HEK293T (cell line): ENCODE data around the gene PTMA.

Experiments used
- CTCF ChIA-PET: fragments of 350-600 bp; formaldehyde crosslinking; extraction: SDS; loops from one replicate; lab custom pipeline; 2021; ENCODE audit warnings: antibody characterized with exemption, inconsistent platforms; lab: Yijun Ruan, JAX
- POLR2A ChIA-PET: fragments of 350-600 bp; formaldehyde crosslinking; extraction: SDS; loops from one replicate; lab custom pipeline; 2020; ENCODE audit warnings: antibody characterized with exemption, inconsistent platforms; lab: Yijun Ruan, JAX
- DNase-seq: peaks from one replicate; pipeline ENCODE4 v3.0.0; 2012; ENCODE audit warnings: mixed read lengths; ENCODE audit errors: extremely low spot score
- ARNT ChIP-seq: fragments of 450-650 bp; IDR thresholded peaks from 2 replicates; pipeline ENCODE4 v1.6.1; 2017; ENCODE audit warnings: mild to moderate bottlenecking
- BHLHE40 ChIP-seq: fragments of 450-650 bp; IDR thresholded peaks from 2 replicates; pipeline ENCODE4 v1.6.1; 2016; ENCODE audit warnings: mild to moderate bottlenecking, moderate library complexity, borderline replicate concordance
- CTBP1 ChIP-seq: fragments of 450-650 bp; IDR thresholded peaks from 2 replicates; pipeline ENCODE4 v1.6.1; 2016; ENCODE audit warnings: borderline replicate concordance
- ELF4 ChIP-seq: fragments of 450-650 bp; IDR thresholded peaks from 2 replicates; pipeline ENCODE4 v1.6.1; 2017; ENCODE audit warnings: antibody characterized with exemption
- FOXA1 ChIP-seq: fragments of 450-650 bp; IDR thresholded peaks from 2 replicates; pipeline ENCODE4 v1.6.1; 2016; ENCODE audit warnings: mild to moderate bottlenecking
- FOXK2 ChIP-seq: fragments of 450-650 bp; IDR thresholded peaks from 2 replicates; pipeline ENCODE4 v1.6.1; 2016; ENCODE audit warnings: mild to moderate bottlenecking
- FOXM1 ChIP-seq: fragments of 450-650 bp; IDR thresholded peaks from 2 replicates; pipeline ENCODE4 v1.6.1; 2017; ENCODE audit warnings: mild to moderate bottlenecking, borderline replicate concordance
- HDGF ChIP-seq: fragments of 450-650 bp; IDR thresholded peaks from 2 replicates; pipeline ENCODE4 v1.6.1; 2017; ENCODE audit warnings: antibody characterized with exemption, borderline replicate concordance
- L3MBTL2 ChIP-seq: fragments of 450-650 bp; conservative IDR thresholded peaks from 2 replicates; pipeline ENCODE4 v1.6.1; 2016; ENCODE audit warnings: mild to moderate bottlenecking
- LEF1 ChIP-seq: fragments of 450-650 bp; IDR thresholded peaks from 2 replicates; pipeline ENCODE4 v1.6.1; 2017; ENCODE audit warnings: mild to moderate bottlenecking, borderline replicate concordance
- NFRKB ChIP-seq: fragments of 450-650 bp; IDR thresholded peaks from 2 replicates; pipeline ENCODE4 v1.6.1; 2016; ENCODE audit warnings: mild to moderate bottlenecking, moderate library complexity
- SP1 ChIP-seq: fragments of 450-650 bp; IDR thresholded peaks from 2 replicates; pipeline ENCODE4 v1.6.1; 2017
- SUZ12 ChIP-seq: fragments of 450-650 bp; IDR thresholded peaks from 2 replicates; pipeline ENCODE4 v1.6.1; 2016; ENCODE audit warnings: mild to moderate bottlenecking
- TARDBP ChIP-seq: fragments of 450-650 bp; IDR thresholded peaks from 2 replicates; pipeline ENCODE4 v1.6.1; 2016
- ZNF384 ChIP-seq: fragments of 450-650 bp; IDR thresholded peaks from 2 replicates; pipeline ENCODE4 v1.6.1; 2016
- TF ChIP-seq, protein P1 (sequence below): fragments of 450-650 bp; IDR thresholded peaks from 2 replicates; pipeline ENCODE4 v1.6.1; 2016

PTMA gene

DNA sequence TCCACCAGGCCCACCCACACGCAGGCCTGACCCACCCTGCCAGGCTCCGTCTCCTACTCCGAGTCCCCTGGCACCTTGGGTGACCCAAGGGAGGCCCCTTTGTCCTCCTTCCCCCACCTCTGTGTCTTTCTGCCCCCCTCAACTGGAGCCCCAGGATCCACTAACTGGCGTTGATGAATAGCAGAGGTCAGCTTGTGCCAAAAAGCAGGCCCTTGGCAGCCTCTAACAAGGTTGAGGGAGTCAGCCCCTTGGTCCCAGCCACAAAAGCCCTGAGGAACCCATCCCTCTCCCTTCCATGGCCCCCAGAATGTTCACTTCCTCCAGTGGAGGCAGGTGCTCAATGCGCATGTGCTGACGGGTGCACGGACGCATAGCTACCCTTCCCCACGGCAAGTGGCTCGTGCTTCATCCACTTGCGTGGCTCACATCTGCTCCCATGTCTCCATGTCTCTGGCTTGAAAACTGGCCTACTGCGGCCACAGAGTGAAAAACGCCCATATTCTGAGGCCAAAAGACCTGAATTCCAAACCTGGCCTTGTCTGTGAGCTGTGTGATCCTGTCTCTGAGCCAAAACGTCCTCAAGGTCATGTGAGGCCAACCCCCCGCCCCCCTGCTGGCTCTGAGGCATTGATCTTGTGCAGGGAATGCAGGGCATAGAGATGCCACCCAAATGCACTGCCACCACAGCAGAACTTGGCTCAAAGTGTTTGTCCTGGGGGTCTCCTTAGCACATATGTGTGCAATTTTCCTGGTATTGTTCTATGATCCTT lies 19.0 kb upstream of the PTMA start:
- CTCF ChIA-PET, result interaction anchor here (1.0 to 4.1 kb wide), 3 partner anchors 11 to 25 kb away, joined by 3 to 30 read pairs (median 4); no protein-coding TSS in a partner anchor
- DNase-seq, result no peak
- TF ChIP-seq LEF1, result no peak
- no peak for TF ChIP-seq BHLHE40
- TF ChIP-seq SUZ12, result no peak
- no peak for TF ChIP-seq ARNT
- TF ChIP-seq FOXA1, result no peak
- TF ChIP-seq HDGF, result no peak
- no peak for TF ChIP-seq NFRKB
- TF ChIP-seq SP1, result no peak
- no peak for TF ChIP-seq TARDBP
- TF ChIP-seq, protein P1, sequence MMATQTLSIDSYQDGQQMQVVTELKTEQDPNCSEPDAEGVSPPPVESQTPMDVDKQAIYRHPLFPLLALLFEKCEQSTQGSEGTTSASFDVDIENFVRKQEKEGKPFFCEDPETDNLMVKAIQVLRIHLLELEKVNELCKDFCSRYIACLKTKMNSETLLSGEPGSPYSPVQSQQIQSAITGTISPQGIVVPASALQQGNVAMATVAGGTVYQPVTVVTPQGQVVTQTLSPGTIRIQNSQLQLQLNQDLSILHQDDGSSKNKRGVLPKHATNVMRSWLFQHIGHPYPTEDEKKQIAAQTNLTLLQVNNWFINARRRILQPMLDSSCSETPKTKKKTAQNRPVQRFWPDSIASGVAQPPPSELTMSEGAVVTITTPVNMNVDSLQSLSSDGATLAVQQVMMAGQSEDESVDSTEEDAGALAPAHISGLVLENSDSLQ, result no peak
- no peak for TF ChIP-seq CTBP1
- no peak for TF ChIP-seq FOXM1
- no peak for TF ChIP-seq ZNF384
- no peak for TF ChIP-seq ELF4
- no peak for TF ChIP-seq L3MBTL2
- POLR2A ChIA-PET, result interaction anchor here (17.6 kb wide), 1 partner anchor 16 kb away, joined by 186 read pairs; the partner anchor contains the start of gene PTMA

DNA sequence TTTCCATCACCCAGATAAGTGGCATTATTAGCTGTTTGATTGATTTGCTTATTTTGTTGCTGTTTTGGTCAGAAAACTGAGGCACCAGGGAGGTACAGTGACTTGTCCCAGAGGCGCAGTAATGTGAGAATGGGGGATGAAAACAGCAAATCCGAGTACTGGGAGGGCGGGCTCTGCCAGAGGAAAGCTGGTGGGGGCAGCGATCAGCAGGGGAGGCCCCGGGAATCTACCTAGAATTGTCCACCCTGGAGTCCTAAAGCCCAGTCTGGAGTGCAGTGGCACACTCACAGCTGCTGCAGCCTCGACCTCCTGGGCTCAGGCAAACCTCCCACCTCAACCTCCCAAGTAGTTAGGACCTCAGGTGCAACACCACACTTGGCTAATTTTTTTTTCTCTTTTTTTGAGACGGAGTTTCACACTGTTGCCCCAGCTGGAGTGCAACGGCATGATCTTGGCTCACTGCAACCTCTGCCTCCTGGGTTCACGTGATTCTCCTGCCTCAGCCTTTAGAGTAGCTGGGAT lies 17.0 kb upstream of the PTMA start:
- POLR2A ChIA-PET, result interaction anchor here (1.3 to 17.6 kb wide), 2 partner anchors 13 to 23 kb away, joined by 3 to 186 read pairs; partner anchors contain the start of gene PTMA
- DNase-seq, result no peak
- CTCF ChIA-PET, result interaction anchor here (1.2 kb wide), 1 partner anchor 14 kb away, joined by 3 read pairs; no protein-coding TSS in a partner anchor
- TF ChIP-seq FOXK2, result no peak
- no peak for TF ChIP-seq LEF1
- TF ChIP-seq L3MBTL2, result no peak
- no peak for TF ChIP-seq CTBP1
- no peak for TF ChIP-seq TARDBP
- no peak for TF ChIP-seq SP1
- no peak for TF ChIP-seq SUZ12
- no peak for TF ChIP-seq BHLHE40
- TF ChIP-seq ZNF384, result no peak
- TF ChIP-seq, protein P1, result no peak
- TF ChIP-seq ARNT, result no peak
- no peak for TF ChIP-seq FOXA1
- no peak for TF ChIP-seq FOXM1
- TF ChIP-seq NFRKB, result no peak
- TF ChIP-seq HDGF, result no peak
- TF ChIP-seq ELF4, result no peak

DNA sequence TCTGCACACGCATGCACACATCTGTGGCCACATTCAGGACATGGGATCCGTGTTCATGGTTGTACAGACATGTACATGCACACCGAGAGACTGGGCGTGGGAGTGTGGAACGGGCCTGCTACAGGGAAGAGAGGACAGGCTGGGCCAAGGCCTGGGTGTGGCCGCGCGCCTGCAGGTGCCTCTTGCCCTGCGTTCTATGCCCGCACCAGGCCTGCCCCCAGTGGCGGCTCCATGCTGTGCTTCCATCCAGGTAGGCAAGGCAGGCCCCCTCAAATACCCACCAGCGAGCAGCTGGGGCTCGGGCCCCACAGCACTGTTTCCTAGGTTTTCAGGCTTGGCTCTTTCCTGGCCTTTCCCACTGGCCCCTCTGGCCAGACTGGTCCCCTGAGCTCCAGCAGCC lies 15.5 kb upstream of the PTMA start:
- no peak for DNase-seq
- ChIA-PET CTCF (interaction anchor here (0.8 to 1.2 kb wide), 3 partner anchors 12 to 20 kb away, joined by 3 to 4 read pairs (median 3); no protein-coding TSS in a partner anchor), POLR2A (interaction anchor here (17.6 kb wide), 1 partner anchor 12 kb away, joined by 186 read pairs; the partner anchor contains the start of gene PTMA)
- no peak for TF ChIP-seq HDGF
- TF ChIP-seq BHLHE40, result no peak
- TF ChIP-seq, protein P1, result no peak
- no peak for TF ChIP-seq NFRKB
- no peak for TF ChIP-seq ELF4
- TF ChIP-seq L3MBTL2, result no peak
- no peak for TF ChIP-seq TARDBP
- TF ChIP-seq ARNT, result no peak
- no peak for TF ChIP-seq FOXA1
- no peak for TF ChIP-seq FOXK2
- no peak for TF ChIP-seq LEF1
- TF ChIP-seq FOXM1, result no peak
- TF ChIP-seq ZNF384, result no peak
- TF ChIP-seq CTBP1, result no peak
- no peak for TF ChIP-seq SP1
- no peak for TF ChIP-seq SUZ12

DNA sequence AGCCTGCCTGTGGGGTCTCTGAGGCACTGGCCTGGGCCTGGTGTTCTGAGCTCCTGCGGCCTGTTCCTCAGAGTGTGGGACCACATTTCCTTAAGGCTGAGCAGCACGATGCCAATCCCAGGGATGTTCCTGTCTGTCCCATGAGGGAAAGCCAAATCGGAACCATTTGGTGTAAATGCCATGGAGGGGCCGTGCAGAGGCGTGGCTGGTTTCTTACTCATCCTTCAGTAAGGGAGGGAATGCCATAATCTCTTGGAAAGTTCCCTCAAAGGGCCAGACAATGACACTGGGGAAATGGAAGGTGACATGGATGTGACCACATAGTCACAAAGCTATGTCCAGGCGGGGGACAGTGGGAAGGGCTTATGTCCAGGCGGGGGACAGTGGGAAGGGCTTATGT lies 14.4 kb upstream of the PTMA start:
- CTCF ChIA-PET, result interaction anchor here (1.1 to 1.2 kb wide), 3 partner anchors 11 to 27 kb away, joined by 3 read pairs; no protein-coding TSS in a partner anchor
- POLR2A ChIA-PET, result interaction anchor here (17.6 kb wide), 1 partner anchor 11 kb away, joined by 186 read pairs; the partner anchor contains the start of gene PTMA
- DNase-seq, result no peak
- TF ChIP-seq FOXA1 (no peak), ZNF384 (no peak), HDGF (no peak), TARDBP (no peak), NFRKB (no peak), ELF4 (no peak), FOXK2 (no peak), LEF1 (no peak), SUZ12 (no peak), BHLHE40 (no peak), L3MBTL2 (no peak), ARNT (no peak), SP1 (no peak), FOXM1 (no peak), CTBP1 (no peak)
- TF ChIP-seq, protein P1, result no peak
